SK-N-SH (cell line): Measurements from ENCODE around the gene TUBB4A. TPM values are rescaled to one million over a fixed set of nuclear protein-coding genes. Genes with fewer than 3 reads are reported as not detected.

ENCODE experiments used
- CTCF ChIA-PET: fragments of 300-600, 350-600 bp; formaldehyde crosslinking; extraction: SDS; loops from one replicate; lab custom pipeline; 2021; lab: Yijun Ruan, JAX
- POLR2A ChIA-PET: fragments of 350-600 bp; sonication (Branson Sonifier 250); formaldehyde crosslinking; extraction: SDS; loops from one replicate; lab custom pipeline; 2020; ENCODE audit warnings: antibody characterized with exemption, inconsistent platforms; lab: Yijun Ruan, JAX
- DNase-seq: peaks from one replicate; pipeline ENCODE4 v3.0.0; 2012
- H2AFZ ChIP-seq: fragments of 200-600 bp; sonication (generic); 2 replicates; pipeline ENCODE4 v1.8.1; 2016; ENCODE audit warnings: antibody characterized with exemption, mild to moderate bottlenecking, low read depth
- H3F3A ChIP-seq: fragments of 200-600 bp; sonication (generic); replicated peaks from 2 replicates; pipeline ENCODE3; 2016; ENCODE audit warnings: antibody characterized with exemption, mild to moderate bottlenecking; ENCODE audit not compliant: insufficient read depth
- H3K27ac ChIP-seq, 2 experiments: fragments of 200-500 bp in 1 of 2; fragments of 200-600 bp in 1 of 2; sonication (Bioruptor generic) in 1 of 2; sonication (generic), shearing (Covaris generic) in 1 of 2; 2 replicates each; pipeline versions ENCODE4 v1.5.1 to v1.6.1; 2014 to 2016; ENCODE audit warnings: low read depth in 2 of 2, inconsistent platforms in 1 of 2, low read length in 1 of 2, mild to moderate bottlenecking in 1 of 2, mixed read lengths in 1 of 2
- H3K27me3 ChIP-seq: fragments of 200-600 bp; sonication (generic), shearing (Covaris generic); 2 replicates; pipeline ENCODE4 v1.6.1; 2016; ENCODE audit warnings: mixed run types; ENCODE audit not compliant: insufficient read depth
- H3K36me3 ChIP-seq, 2 experiments: fragments of 200-500 bp in 1 of 2; fragments of 200-600 bp in 1 of 2; sonication (Bioruptor generic) in 1 of 2; sonication (generic) in 1 of 2; replicated peaks in 1 of 2; 2 replicates each; pipeline versions ENCODE3 to v1.5.1; 2014 to 2016; ENCODE audit warnings: low read length in 1 of 2, mild to moderate bottlenecking in 1 of 2; ENCODE audit not compliant: insufficient read depth in 2 of 2, control insufficient read depth in 1 of 2
- H3K4me1 ChIP-seq, 2 experiments: fragments of 200-500 bp in 1 of 2; fragments of 200-600 bp in 1 of 2; sonication (Bioruptor generic) in 1 of 2; sonication (generic), shearing (Covaris generic) in 1 of 2; 2 replicates each; pipeline versions ENCODE4 v1.5.1 to v1.6.1; 2014 to 2016; ENCODE audit warnings: low read depth in 1 of 2, low read length in 1 of 2, mixed run types in 1 of 2; ENCODE audit not compliant: insufficient read depth in 2 of 2, control insufficient read depth in 1 of 2
- H3K4me2 ChIP-seq: fragments of 200-600 bp; sonication (generic), shearing (Covaris generic); 2 replicates; pipeline ENCODE4 v1.6.1; 2017; ENCODE audit warnings: mixed run types
- H3K4me3 ChIP-seq, 2 experiments: fragments of 200-500 bp in 1 of 2; fragments of 200-600 bp in 1 of 2; sonication (Bioruptor generic) in 1 of 2; sonication (generic), shearing (Covaris generic) in 1 of 2; 2 replicates each; pipeline versions ENCODE4 v1.5.1 to v1.8.1; 2014 to 2016; ENCODE audit warnings: low read depth in 2 of 2, inconsistent platforms in 1 of 2, low read length in 1 of 2, mild to moderate bottlenecking in 1 of 2, mixed read lengths in 1 of 2, moderate library complexity in 1 of 2
- H3K79me2 ChIP-seq: fragments of 200-600 bp; sonication (generic); 2 replicates; pipeline ENCODE4 v1.8.1; 2017; ENCODE audit warnings: mild to moderate bottlenecking; ENCODE audit not compliant: insufficient read depth
- H3K9ac ChIP-seq: fragments of 200-600 bp; sonication (generic); 2 replicates; pipeline ENCODE4 v1.6.1; 2017; ENCODE audit warnings: mixed run types
- H3K9me2 ChIP-seq: fragments of 200-600 bp; sonication (generic); 2 replicates; pipeline ENCODE4 v1.6.1; 2017; ENCODE audit warnings: mixed run types
- H3K9me3 ChIP-seq: fragments of 200-600 bp; sonication (generic); 2 replicates; pipeline ENCODE4 v1.6.1; 2017; ENCODE audit warnings: mixed run types, mild to moderate bottlenecking, moderate library complexity
- H4K20me1 ChIP-seq: fragments of 200-600 bp; sonication (generic); 2 replicates; pipeline ENCODE4 v1.6.1; 2017; ENCODE audit warnings: mild to moderate bottlenecking, mixed run types; ENCODE audit not compliant: insufficient read depth
- CHD2 ChIP-seq: fragments of 150-350 bp; IDR thresholded peaks from 2 replicates; pipeline ENCODE4 v1.6.1; 2018; ENCODE audit warnings: low read length; ENCODE audit not compliant: partially characterized antibody
- FOXM1 ChIP-seq: IDR thresholded peaks from 2 replicates; pipeline ENCODE4 v1.4.0; 2012; ENCODE audit warnings: low read depth, mild to moderate bottlenecking
- IRF3 ChIP-seq: fragments of 150-350 bp; IDR thresholded peaks from 2 replicates; pipeline ENCODE4 v1.6.1; 2016; ENCODE audit warnings: mild to moderate bottlenecking, low read depth, low read length
- PBX3 ChIP-seq: IDR thresholded peaks from 2 replicates; pipeline ENCODE4; 2012
- SIN3A ChIP-seq: IDR thresholded peaks from 2 replicates; pipeline ENCODE4 v1.6.1; 2012; ENCODE audit warnings: low read depth, mild to moderate bottlenecking, low read length, moderate library complexity, borderline replicate concordance
- TAF1 ChIP-seq: IDR thresholded peaks from 2 replicates; pipeline ENCODE4 v1.6.1; 2012; ENCODE audit warnings: low read depth, mild to moderate bottlenecking, low read length, moderate library complexity, borderline replicate concordance
- YY1 ChIP-seq: IDR thresholded peaks from 2 replicates; pipeline ENCODE4 v1.4.0; 2012; ENCODE audit warnings: low read depth, mild to moderate bottlenecking
- WGBS: methylation state at CpG from one replicate; pipeline ENCODE4 v1.1.6; 2017; ENCODE audit warnings: low lambda C conversion rate; 5-methylcytosine and 5-hydroxymethylcytosine counted together
- polyA plus RNA-seq, 3 experiments: library from polyadenylated mRNA; depleted of rRNA; stranded (reverse); fragments of >200 nt; gene quantifications; 2 replicates each; pipeline ENCODE4 v1.2.3, GENCODE V29; 2012
- small RNA-seq, 7 experiments: library from RNA; depleted of rRNA; stranded (forward); fragments of <200 nt; gene quantifications; one replicate each; pipeline ENCODE3, GENCODE V24; 2012

The TUBB4A gene
- polyA plus RNA-seq, 1 of the 3 experiments (the other 2 are of a cell fraction) = 4.5 TPM

- Histone ChIP-seq H3K27ac (no peak overlapping the region), H3K4me2 (no peak overlapping the region), H3F3A (no peaks in the 10 kb centered on the region), H3K9me2 (no peaks in the 10 kb centered on the region), H4K20me1 (no peaks in the 10 kb centered on the region), H3K9ac (no peak overlapping the region)
- TF ChIP-seq FOXM1 (no peak), CHD2 (no peak), IRF3 (no peak), SIN3A (no peak), TAF1 (no peak), YY1 (no peak), PBX3 (no peak)
- TF ChIP-seq, all 33 proteins: peak for 0
- 75% methylated on average over 3 of the region's 3 CpGs for WGBS
- Histone ChIP-seq H3K9me3 (no peaks in the 10 kb centered on the region), H2AFZ (no peak overlapping the region), H3K79me2 (no peaks in the 10 kb centered on the region), H3K36me3 (no peaks in the 10 kb centered on the region), H3K4me1 (no peaks in the 10 kb centered on the region), H3K4me3 (no peak overlapping the region), H3K27me3 (no peaks in the 10 kb centered on the region)
- DNase-seq = no peak
- ChIA-PET CTCF (no interaction called here), POLR2A (no interaction called here)
Measured at GRCh38 chr19:6446452-6446851, 55.7 kb downstream of the TUBB4A start.

Small RNA genes lying within 50 kb of the gene (small RNA-seq; reads per million reads assigned to genes)
- 0 reads per million in 7 experiments for gene AC010503.2

Other genes with a start within 250 kb of the TUBB4A start
- 12.7 and 19.0 TPM in 2 replicates for gene MLLT1, start 222.3 kb downstream of the TUBB4A start, polyA plus RNA-seq (2012; rRNA removed)
- not detected in 2 replicates for gene ACER1, start 168.7 kb downstream of the TUBB4A start, polyA plus RNA-seq (2012; rRNA removed)
- gene CLPP, start 140.8 kb downstream of the TUBB4A start, polyA plus RNA-seq (2012; rRNA removed) = 89.7 and 136 TPM in 2 replicates
- 37.2 and 46.0 TPM in 2 replicates for gene ALKBH7, start 129.5 kb downstream of the TUBB4A start, polyA plus RNA-seq (2012; rRNA removed)
- 0.41 and 0.59 TPM in 2 replicates for gene PSPN, start 126.4 kb downstream of the TUBB4A start, polyA plus RNA-seq (2012; rRNA removed)
- 80.1 and 104 TPM in 2 replicates for gene GTF2F1, start 109.1 kb downstream of the TUBB4A start, polyA plus RNA-seq (2012; rRNA removed)
- 57.1 and 96.8 TPM in 2 replicates for gene KHSRP, start 77.5 kb downstream of the TUBB4A start, polyA plus RNA-seq (2012; rRNA removed)
- 0.06 and 0.12 TPM in 2 replicates for gene SLC25A41, start 68.5 kb downstream of the TUBB4A start, polyA plus RNA-seq (2012; rRNA removed)
- gene SLC25A23, start 42.5 kb downstream of the TUBB4A start, polyA plus RNA-seq (2012; rRNA removed) = 9.4 and 10.9 TPM in 2 replicates
- gene CRB3, start 38.0 kb downstream of the TUBB4A start, polyA plus RNA-seq (2012; rRNA removed) = not detected in 2 replicates
- 0.05 and 0.11 TPM in 2 replicates for gene DENND1C, start 20.5 kb downstream of the TUBB4A start, polyA plus RNA-seq (2012; rRNA removed)
- gene TNFSF9, start 28.7 kb upstream of the TUBB4A start, polyA plus RNA-seq (2012; rRNA removed) = 9.9 and 10.7 TPM in 2 replicates
- 117 and 142 TPM in 2 replicates for gene CD70, start 88.8 kb upstream of the TUBB4A start, polyA plus RNA-seq (2012; rRNA removed)
- gene TNFSF14, start 167.9 kb upstream of the TUBB4A start, polyA plus RNA-seq (2012; rRNA removed) = not detected in 2 replicates
- gene C3, start 218.3 kb upstream of the TUBB4A start, polyA plus RNA-seq (2012; rRNA removed) = 0.67 and 0.71 TPM in 2 replicates
- 51.4 and 54.2 TPM in 2 replicates for gene GPR108, start 235.3 kb upstream of the TUBB4A start, polyA plus RNA-seq (2012; rRNA removed)
- gene TRIP10, start 237.4 kb upstream of the TUBB4A start, polyA plus RNA-seq (2012; rRNA removed) = 35.4 and 42.9 TPM in 2 replicates